HEK293T (cell line): ENCODE data around the gene TAS2R42.

Experiments used
- CTCF ChIA-PET: fragments of 350-600 bp; formaldehyde crosslinking; extraction: SDS; loops from one replicate; lab custom pipeline; 2021; ENCODE audit warnings: antibody characterized with exemption, inconsistent platforms; lab: Yijun Ruan, JAX
- POLR2A ChIA-PET: fragments of 350-600 bp; formaldehyde crosslinking; extraction: SDS; loops from one replicate; lab custom pipeline; 2020; ENCODE audit warnings: antibody characterized with exemption, inconsistent platforms; lab: Yijun Ruan, JAX
- DNase-seq: peaks from one replicate; pipeline ENCODE4 v3.0.0; 2012; ENCODE audit warnings: mixed read lengths; ENCODE audit errors: extremely low spot score
- ARNT ChIP-seq: fragments of 450-650 bp; IDR thresholded peaks from 2 replicates; pipeline ENCODE4 v1.6.1; 2017; ENCODE audit warnings: mild to moderate bottlenecking
- BHLHE40 ChIP-seq: fragments of 450-650 bp; IDR thresholded peaks from 2 replicates; pipeline ENCODE4 v1.6.1; 2016; ENCODE audit warnings: mild to moderate bottlenecking, moderate library complexity, borderline replicate concordance
- CTBP1 ChIP-seq: fragments of 450-650 bp; IDR thresholded peaks from 2 replicates; pipeline ENCODE4 v1.6.1; 2016; ENCODE audit warnings: borderline replicate concordance
- ELF4 ChIP-seq: fragments of 450-650 bp; IDR thresholded peaks from 2 replicates; pipeline ENCODE4 v1.6.1; 2017; ENCODE audit warnings: antibody characterized with exemption
- FOXA1 ChIP-seq: fragments of 450-650 bp; IDR thresholded peaks from 2 replicates; pipeline ENCODE4 v1.6.1; 2016; ENCODE audit warnings: mild to moderate bottlenecking
- FOXK2 ChIP-seq: fragments of 450-650 bp; IDR thresholded peaks from 2 replicates; pipeline ENCODE4 v1.6.1; 2016; ENCODE audit warnings: mild to moderate bottlenecking
- FOXM1 ChIP-seq: fragments of 450-650 bp; IDR thresholded peaks from 2 replicates; pipeline ENCODE4 v1.6.1; 2017; ENCODE audit warnings: mild to moderate bottlenecking, borderline replicate concordance
- HDGF ChIP-seq: fragments of 450-650 bp; IDR thresholded peaks from 2 replicates; pipeline ENCODE4 v1.6.1; 2017; ENCODE audit warnings: antibody characterized with exemption, borderline replicate concordance
- L3MBTL2 ChIP-seq: fragments of 450-650 bp; conservative IDR thresholded peaks from 2 replicates; pipeline ENCODE4 v1.6.1; 2016; ENCODE audit warnings: mild to moderate bottlenecking
- LEF1 ChIP-seq: fragments of 450-650 bp; IDR thresholded peaks from 2 replicates; pipeline ENCODE4 v1.6.1; 2017; ENCODE audit warnings: mild to moderate bottlenecking, borderline replicate concordance
- NFRKB ChIP-seq: fragments of 450-650 bp; IDR thresholded peaks from 2 replicates; pipeline ENCODE4 v1.6.1; 2016; ENCODE audit warnings: mild to moderate bottlenecking, moderate library complexity
- PKNOX1 ChIP-seq: fragments of 450-650 bp; IDR thresholded peaks from 2 replicates; pipeline ENCODE4 v1.6.1; 2016
- SP1 ChIP-seq: fragments of 450-650 bp; IDR thresholded peaks from 2 replicates; pipeline ENCODE4 v1.6.1; 2017
- SUZ12 ChIP-seq: fragments of 450-650 bp; IDR thresholded peaks from 2 replicates; pipeline ENCODE4 v1.6.1; 2016; ENCODE audit warnings: mild to moderate bottlenecking
- TARDBP ChIP-seq: fragments of 450-650 bp; IDR thresholded peaks from 2 replicates; pipeline ENCODE4 v1.6.1; 2016
- ZNF384 ChIP-seq: fragments of 450-650 bp; IDR thresholded peaks from 2 replicates; pipeline ENCODE4 v1.6.1; 2016

Gene TAS2R42

GRCh38 chr12:11183011-11183410 lies 3.7 kb downstream of the TAS2R42 start:
- TF ChIP-seq BHLHE40: no peak
- peak; percentile 63 for TF ChIP-seq PKNOX1
- no peak for DNase-seq
- POLR2A ChIA-PET: interaction anchor here (0.7 to 0.8 kb wide), 2 partner anchors 9 to 11 kb away, joined by 3 to 4 read pairs; no protein-coding TSS in a partner anchor
- CTCF ChIA-PET: interaction anchor here (0.9 kb wide), 1 partner anchor 17 kb away, joined by 5 read pairs; no protein-coding TSS in a partner anchor

- CTCF ChIA-PET: no interaction called here
- no peak for DNase-seq
- TF ChIP-seq L3MBTL2 (no peak), TARDBP (no peak), FOXM1 (no peak), FOXA1 (no peak), NFRKB (no peak), ARNT (no peak), HDGF (no peak), SP1 (no peak), FOXK2 (no peak), CTBP1 (no peak), LEF1 (no peak), ELF4 (no peak), BHLHE40 (no peak), PKNOX1 (no peak), ZNF384 (no peak), SUZ12 (no peak)
- POLR2A ChIA-PET: interaction anchor here (0.7 to 3.3 kb wide), 2 partner anchors 8 to 12 kb away, joined by 3 to 17 read pairs; partner anchors contain the start of gene SMIM10L1
These were observed 4.2 kb downstream of the TAS2R42 start for GRCh38 chr12:11182529-11182928.

GRCh38 chr12:11178250-11178649 lies 8.5 kb downstream of the TAS2R42 start:
- CTCF ChIA-PET: no interaction called here
- TF ChIP-seq FOXK2: no peak
- no peak for TF ChIP-seq FOXA1
- TF ChIP-seq HDGF: no peak
- TF ChIP-seq ZNF384: no peak
- POLR2A ChIA-PET: no interaction called here
- DNase-seq: no peak

GRCh38 chr12:11174022-11174421 lies 12.7 kb downstream of the TAS2R42 start:
- TF ChIP-seq ZNF384 (no peak), ARNT (no peak), FOXK2 (no peak), SP1 (no peak), FOXM1 (no peak)
- ChIA-PET POLR2A (interaction anchor here (1.0 kb wide), 1 partner anchor 9 kb away, joined by 3 read pairs; no protein-coding TSS in a partner anchor), CTCF (no interaction called here)
- no peak for DNase-seq

- peak; percentile 14 for DNase-seq
- ChIA-PET POLR2A (interaction anchor here (0.6 to 2.5 kb wide), 17 partner anchors 9 to 558 kb away, joined by 3 to 17 read pairs (median 4); partner anchors contain the start of genes MAGOHB and TAS2R42), CTCF (interaction anchor here (0.6 kb wide), 2 partner anchors 221 to 784 kb away, joined by 3 to 4 read pairs; no protein-coding TSS in a partner anchor)
- TF ChIP-seq ARNT (no peak), TARDBP (no peak), SP1 (no peak), FOXA1 (no peak), L3MBTL2 (no peak), PKNOX1 (peak; percentile 61)
These were observed 14.6 kb downstream of the TAS2R42 start for GRCh38 chr12:11171969-11172675.

GRCh38 chr12:11171145-11171968 lies 15.4 kb downstream of the TAS2R42 start, which contains the start of gene SMIM10L1:
Gene SMIM10L1, plus strand, starts transcription at chr12:11171194. Its CDS starts 163 bp downstream, at chr12:11171357.
- peak; percentile 88 for DNase-seq
- ChIA-PET POLR2A (interaction anchor here (0.6 to 2.5 kb wide), 23 partner anchors 9 to 558 kb away, joined by 3 to 17 read pairs (median 4); partner anchors contain the start of genes MAGOHB and TAS2R42), CTCF (interaction anchor here (0.6 kb wide), 1 partner anchor 785 kb away, joined by 3 read pairs; no protein-coding TSS in a partner anchor)
- TF ChIP-seq TARDBP: no peak
- no peak for TF ChIP-seq FOXA1
- no peak for TF ChIP-seq FOXM1
- peak; percentile 92 for TF ChIP-seq L3MBTL2
- TF ChIP-seq BHLHE40: no peak
- TF ChIP-seq ELF4: 0 out of 2 replicates have a peak, but pooled peaks have one; percentile 9
- peak; percentile 60; the same call in 1 of the 2 replicates for TF ChIP-seq NFRKB
